ENCODE measurements around the gene CD46. TPM values are rescaled to one million over a fixed set of nuclear protein-coding genes. Genes with fewer than 3 reads are reported as not detected.
"Not testable (repeated sequence)": the region's sequence is repeated elsewhere in the genome, so short reads cannot be mapped to it uniquely, and the experiment has no call there.

CD46 gene
- total RNA-seq, 1 donor from 2014 or later, result 196 TPM

DNA sequence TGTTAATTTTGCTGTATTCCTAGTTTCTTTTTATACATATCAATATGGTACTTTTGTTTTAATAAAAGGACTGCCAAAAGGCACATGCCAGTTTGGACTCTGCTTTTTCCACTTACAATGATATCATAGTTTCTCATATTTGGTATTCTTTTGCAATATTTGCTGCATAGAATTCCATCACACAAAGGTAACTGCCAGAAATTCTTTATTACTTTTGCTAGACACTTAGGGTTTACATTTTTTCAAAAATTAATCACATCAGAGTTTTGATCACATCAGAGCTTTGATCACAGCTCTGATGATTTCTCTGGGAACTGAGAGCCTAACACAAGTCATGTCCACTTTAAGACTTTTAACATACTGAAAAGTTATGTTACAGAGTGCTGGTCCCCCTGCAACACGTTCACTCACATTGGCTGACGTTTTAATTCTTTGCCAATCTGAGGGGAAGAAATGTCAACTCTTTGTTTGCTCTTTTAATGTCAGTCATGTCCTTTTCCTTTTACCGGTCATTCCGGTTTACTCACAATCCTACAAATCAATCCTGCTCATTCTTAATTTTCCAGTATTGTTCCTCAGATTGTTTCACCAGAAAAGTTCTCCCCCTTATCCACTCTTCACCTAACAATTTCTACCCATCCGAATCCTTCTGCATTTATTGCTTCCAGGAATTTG lies 1.1 kb upstream of the CD46 start:
- DNase-seq (ENCODE audit: extremely low read depth, low read depth, low spot score), result no peak

DNA sequence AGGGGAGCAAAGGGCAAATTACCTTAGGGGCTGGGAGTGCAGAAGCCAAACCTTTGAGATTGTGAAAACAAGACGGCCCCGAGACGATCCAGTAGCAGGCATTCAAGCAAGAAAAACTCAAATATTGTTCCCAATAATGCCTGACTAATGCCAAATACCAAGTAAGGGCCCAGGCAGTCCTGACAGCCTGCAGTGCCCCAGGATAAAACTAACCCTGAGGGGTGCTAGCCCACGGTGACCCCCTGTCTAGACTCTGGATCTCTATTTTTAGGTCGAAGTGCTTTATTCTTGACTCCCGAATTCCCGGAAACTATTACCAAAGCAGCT lies 428 bp upstream of the CD46 start:
- not testable (repeated sequence) for DNase-seq (ENCODE audit: extremely low read depth, low read depth, low spot score)

DNA sequence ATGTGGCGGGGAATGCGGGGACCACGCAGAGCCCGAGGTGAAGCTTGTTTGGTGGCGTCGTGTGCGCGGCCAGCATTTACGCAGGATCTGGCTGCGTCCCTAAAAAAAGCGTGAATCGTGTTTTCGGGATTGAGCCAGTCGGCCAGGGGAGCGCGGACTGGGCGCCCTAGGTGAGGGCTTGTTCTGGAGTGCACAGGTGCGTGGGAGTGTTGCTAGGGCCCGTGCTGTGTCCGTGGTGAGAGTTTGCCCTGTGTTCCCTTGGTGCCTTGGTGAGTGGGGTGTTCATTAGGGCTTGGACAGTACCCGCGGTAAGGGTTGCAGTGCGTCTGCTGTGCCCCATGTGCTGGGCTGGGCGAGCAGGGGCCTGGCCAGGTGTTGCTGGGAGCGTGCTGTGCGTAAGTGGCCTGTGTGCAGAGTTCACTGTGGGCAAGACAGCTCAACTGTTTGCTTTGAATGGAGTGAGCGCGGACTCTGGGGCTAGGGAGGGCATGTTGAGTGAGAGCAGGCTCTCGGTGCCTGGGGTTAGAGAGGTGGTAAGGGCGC lies 673 bp downstream of the CD46 start:
- no peak for DNase-seq (ENCODE audit: extremely low read depth, low read depth, low spot score)

DNA sequence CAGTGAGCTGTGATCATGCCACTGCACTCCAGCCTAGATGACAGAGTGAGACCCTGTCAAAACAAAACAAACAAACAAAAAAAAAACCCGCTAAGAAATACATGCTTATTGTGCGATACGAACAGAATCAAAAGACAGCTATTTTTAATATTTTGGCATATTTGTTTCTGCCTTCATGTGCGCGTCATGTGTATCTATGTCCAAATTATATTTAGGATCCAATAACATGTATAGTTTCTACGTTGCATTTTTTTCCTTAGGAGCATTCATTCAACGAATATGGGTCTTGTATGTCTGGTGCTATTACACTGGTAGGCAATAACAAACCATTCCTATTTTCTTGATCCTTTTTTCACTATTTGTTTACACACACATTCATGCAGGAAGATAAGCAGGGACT lies 1.8 kb downstream of the CD46 start:
- DNase-seq (ENCODE audit: extremely low read depth, low read depth, low spot score), result no peak

DNA sequence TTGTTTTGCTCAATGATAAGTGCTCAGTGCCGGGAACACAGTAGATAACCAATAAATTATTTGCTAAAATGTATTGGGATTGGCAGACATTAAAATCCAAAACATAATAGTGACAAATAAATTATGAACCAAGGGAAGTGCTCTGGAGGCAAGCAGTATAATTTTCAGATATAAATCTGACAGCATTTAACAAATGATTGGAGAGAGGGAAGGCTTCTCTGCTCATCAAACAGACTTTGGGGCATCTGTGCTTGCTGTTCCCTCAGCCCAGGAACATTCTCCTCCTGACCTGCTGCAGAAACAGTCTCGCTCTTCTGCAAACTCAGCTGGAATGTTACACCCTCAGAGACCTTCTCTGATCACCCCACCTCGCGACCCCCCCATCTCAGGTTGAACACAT lies 2.2 kb downstream of the CD46 start:
- no peak for DNase-seq (ENCODE audit: extremely low read depth, low read depth, low spot score)

GRCh38 chr1:207754974-207755700 lies 3.3 kb downstream of the CD46 start:
- no peak for DNase-seq (ENCODE audit: extremely low read depth, low read depth, low spot score)

DNA sequence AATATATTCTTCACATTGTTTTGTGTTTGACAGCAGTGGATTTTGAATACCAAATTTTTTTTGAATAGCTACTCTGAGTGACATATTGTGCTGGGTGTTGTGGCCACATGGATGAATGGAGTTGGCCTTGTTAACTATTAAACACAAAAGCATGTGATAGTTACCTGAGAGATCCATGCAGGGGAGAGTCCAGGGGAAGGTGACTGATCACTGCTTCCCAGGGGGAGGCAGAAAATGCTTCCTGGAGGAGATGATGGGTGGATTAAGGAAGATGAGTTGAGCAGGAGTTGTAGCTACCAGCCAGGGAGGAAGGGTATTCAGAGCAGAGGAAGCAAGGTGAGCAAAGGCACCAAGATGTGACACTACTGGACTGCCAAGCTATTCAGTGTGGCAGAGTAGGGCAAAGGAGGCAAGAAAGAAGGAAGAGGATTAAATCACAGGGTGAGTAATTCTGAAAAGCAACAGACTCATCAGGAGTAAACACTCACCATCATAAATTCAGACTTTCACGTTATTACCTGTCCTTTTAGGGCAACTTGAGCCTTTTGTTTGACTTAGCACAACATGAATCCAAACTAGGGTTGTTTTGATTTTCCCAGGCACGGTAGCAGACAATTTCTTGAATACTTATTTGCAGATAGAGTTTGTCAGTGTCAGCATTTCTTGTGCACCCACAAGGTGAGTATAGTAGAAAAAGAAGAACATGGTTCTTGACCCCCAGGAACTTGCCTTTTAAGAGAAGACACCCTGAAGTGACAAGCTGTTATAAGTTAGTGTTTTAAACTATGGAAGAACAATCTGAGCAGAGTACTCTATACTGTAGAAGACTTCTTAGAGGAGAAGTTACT lies 4.2 kb downstream of the CD46 start:
- no peak for DNase-seq (ENCODE audit: extremely low read depth, low read depth, low spot score)

DNA sequence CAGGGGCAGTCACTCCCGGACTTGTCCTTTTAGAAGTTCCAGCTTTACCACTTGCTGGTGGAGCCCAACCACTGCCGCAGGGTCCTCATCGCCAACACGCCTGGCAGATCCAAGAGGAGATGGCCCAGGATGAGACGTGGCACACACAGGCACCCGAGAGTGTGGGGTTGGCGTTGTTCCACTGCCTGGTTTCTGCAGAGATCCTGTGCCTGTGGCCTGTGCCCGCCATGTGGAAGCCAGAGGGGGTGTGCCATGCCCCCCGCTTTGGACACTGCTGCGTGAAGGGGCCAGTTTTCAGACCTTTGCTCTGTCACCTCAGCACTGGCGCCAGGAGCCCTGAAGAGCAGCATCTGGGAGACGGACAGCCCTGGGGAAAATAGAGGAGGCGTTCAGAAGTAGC lies 10.8 kb downstream of the CD46 start:
- no peak for DNase-seq (ENCODE audit: extremely low read depth, low read depth, low spot score)

DNA sequence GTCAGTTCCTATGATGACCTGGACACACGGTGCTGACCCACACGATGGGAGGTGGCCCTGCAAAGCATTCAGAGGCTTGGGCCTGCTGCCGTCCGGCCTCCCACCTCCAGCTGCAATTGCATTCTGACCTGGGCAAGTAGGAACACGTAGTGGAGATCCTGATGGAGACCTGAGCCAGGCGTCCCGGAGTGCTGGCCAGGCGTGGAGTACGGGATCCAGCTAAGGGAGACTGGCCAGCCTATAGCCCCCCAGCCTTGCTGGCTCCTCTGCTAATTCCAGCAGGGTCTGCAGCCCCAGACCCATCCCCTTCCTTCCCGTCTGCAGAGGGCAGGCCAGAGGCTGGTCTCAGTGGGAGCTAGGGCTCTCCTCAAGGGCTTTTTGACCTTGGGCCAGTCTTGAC lies 11.2 kb downstream of the CD46 start:
- DNase-seq (ENCODE audit: extremely low read depth, low read depth, low spot score), result no peak

DNA sequence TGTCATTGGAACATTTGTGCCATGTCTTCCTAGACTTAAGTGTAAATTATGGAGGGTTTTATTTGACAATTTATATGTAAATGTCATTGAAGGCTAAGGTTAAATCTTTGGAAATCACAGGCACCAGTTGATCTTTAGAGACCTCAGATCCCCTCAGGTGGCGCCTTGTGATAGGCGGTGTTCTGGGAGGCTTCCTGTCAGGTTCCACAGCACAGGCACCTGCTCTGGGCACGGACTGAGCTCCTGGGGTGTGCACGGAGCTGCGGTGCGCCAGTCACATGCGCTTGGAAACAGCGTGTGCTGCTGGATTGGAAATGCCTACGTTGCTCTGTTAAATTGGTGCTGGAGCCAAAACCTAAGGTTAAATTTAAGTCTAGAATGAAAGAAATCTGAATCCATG lies 12.1 kb downstream of the CD46 start:
- no peak for DNase-seq (ENCODE audit: extremely low read depth, low read depth, low spot score)

GRCh38 chr1:207766569-207766968 lies 14.7 kb downstream of the CD46 start:
- no peak for DNase-seq (ENCODE audit: extremely low read depth, low read depth, low spot score)

- not testable (repeated sequence) for DNase-seq (ENCODE audit: extremely low read depth, low read depth, low spot score)
Measured at GRCh38 chr1:207770514-207770913, 18.7 kb downstream of the CD46 start.

GRCh38 chr1:207776045-207776444 lies 24.2 kb downstream of the CD46 start:
- not testable (repeated sequence) for DNase-seq (ENCODE audit: extremely low read depth, low read depth, low spot score)

DNA sequence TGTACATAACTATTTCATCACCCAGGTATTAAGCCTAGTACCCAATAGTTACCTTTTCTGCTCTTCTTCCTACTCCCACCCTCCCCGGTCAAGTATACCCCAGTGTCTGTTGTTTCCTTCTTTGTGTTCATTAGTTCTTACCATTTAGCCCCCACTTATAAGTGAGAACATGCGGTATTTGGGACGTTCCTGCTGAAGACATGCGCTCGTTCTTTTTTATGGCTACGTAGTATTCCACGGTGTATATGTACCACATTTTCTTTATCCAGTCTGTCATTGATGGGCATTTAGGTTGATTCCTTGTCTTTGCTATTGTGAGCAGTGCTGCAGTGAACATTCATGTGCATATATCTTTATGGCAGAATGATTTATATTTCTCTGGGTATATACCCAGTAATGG lies 25.6 kb downstream of the CD46 start:
- not testable (repeated sequence) for DNase-seq (ENCODE audit: extremely low read depth, low read depth, low spot score)

GRCh38 chr1:207779008-207779407 lies 27.2 kb downstream of the CD46 start:
- DNase-seq (ENCODE audit: extremely low read depth, low read depth, low spot score), result no peak

- DNase-seq (ENCODE audit: extremely low read depth, low read depth, low spot score), result no peak
Measured at GRCh38 chr1:207781312-207781711, 29.5 kb downstream of the CD46 start.

- DNase-seq (ENCODE audit: extremely low read depth, low read depth, low spot score), result no peak
Measured at GRCh38 chr1:207787776-207788175, 35.9 kb downstream of the CD46 start.

DNA sequence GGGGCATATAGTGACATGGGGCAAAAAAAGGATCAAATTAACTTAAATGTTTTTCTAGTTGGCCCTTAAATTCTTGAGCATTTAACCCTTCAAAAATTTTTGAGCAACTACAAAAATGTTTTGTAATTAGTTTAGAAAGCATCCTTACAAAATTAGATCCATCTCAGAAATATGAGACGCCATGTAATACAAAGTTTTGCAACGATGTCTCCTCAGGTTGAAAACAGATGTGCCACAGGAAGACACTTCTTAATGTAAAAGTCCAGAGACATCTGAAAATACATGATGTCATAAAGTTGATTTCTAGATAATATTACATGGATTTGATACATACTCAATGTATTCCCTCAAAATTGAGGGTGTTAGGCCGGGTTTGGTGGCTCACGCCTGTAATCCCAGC lies 37.5 kb downstream of the CD46 start:
- DNase-seq (ENCODE audit: extremely low read depth, low read depth, low spot score), result no peak

- DNase-seq (ENCODE audit: extremely low read depth, low read depth, low spot score), result no peak
Measured at GRCh38 chr1:207789792-207790787, 38.2 kb downstream of the CD46 start.

DNA sequence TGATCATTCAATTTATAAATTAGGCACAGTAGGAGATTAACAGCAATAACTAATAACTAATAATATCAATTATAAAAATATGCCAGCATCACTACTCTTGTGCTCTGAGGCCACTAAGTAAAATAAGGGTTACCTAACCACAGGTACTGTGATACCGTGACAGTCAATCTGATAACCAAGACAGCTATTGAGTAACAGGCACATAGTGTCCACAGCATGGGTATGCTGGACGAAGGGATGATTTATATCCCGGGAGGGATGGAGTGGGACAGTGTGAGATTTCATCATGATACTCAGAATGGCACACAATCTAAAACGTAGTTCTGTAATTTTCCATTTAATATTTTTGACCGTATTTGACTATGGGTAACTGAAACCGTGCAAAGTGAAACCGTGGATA lies 39.4 kb downstream of the CD46 start:
- DNase-seq (ENCODE audit: extremely low read depth, low read depth, low spot score), result no peak
